Activated CD4-positive, alpha-beta T cell treated with anti-CD3 and anti-CD28 coated beads, Interleukin-2, amount 10 ng/mL, durations not matched to agents 24 days and 14 days (primary cell): Measurements from ENCODE around the gene LRRK1. TPM values are rescaled to one million over a fixed set of nuclear protein-coding genes. Genes with fewer than 3 reads are reported as not detected.

ENCODE experiments used
- DNase-seq: peaks from one replicate; pipeline ENCODE4 v3.0.0; 2022
- H3K27ac Mint-ChIP-seq: one replicate; pipeline ENCODE4 v1.8.0; 2022; ENCODE audit warnings: mild to moderate bottlenecking, mixed read lengths
- H3K27me3 Mint-ChIP-seq: one replicate; pipeline ENCODE4 v1.8.0; 2022; ENCODE audit warnings: mixed read lengths
- H3K36me3 Mint-ChIP-seq: one replicate; pipeline ENCODE4 v1.8.0; 2022; ENCODE audit warnings: low read depth, mild to moderate bottlenecking, mixed read lengths
- H3K4me1 Mint-ChIP-seq: one replicate; pipeline ENCODE4 v1.8.0; 2021; ENCODE audit warnings: mixed read lengths
- H3K4me3 Mint-ChIP-seq: one replicate; pipeline ENCODE4 v1.8.0; 2022; ENCODE audit warnings: mild to moderate bottlenecking, moderate library complexity, mixed read lengths
- H3K9me3 Mint-ChIP-seq: one replicate; pipeline ENCODE4 v1.8.0; 2021; ENCODE audit warnings: mixed read lengths
- intact Hi-C: fragments of 100-400 bp; cut with micrococcal nuclease; formaldehyde crosslinking; loops from one replicate; pipeline ENCODE4 v1.15.1; 2023
- total RNA-seq: library from RNA; stranded (reverse); gene quantifications from 2 replicates; pipeline ENCODE4 v1.2.3, GENCODE V29; 2022

Gene LRRK1
- total RNA-seq, 1 donor from 2014 or later: 2.1 TPM

GRCh38 chr15:101105059-101105891 is 186.1 kb downstream of the LRRK1 start:
- H3K4me3 Mint-ChIP-seq: no peak overlapping the region
- no peak overlapping the region for H3K27ac Mint-ChIP-seq
- H3K36me3 Mint-ChIP-seq: no peaks in the 10 kb centered on the region
- H3K9me3 Mint-ChIP-seq: peaks cover 3% of the 10 kb centered on the region
- DNase-seq: no peak
- intact Hi-C loops: no loop called here
- no peaks in the 10 kb centered on the region for H3K27me3 Mint-ChIP-seq
- peaks cover 3% of the 10 kb centered on the region for H3K4me1 Mint-ChIP-seq

- H3K27me3 Mint-ChIP-seq: no peaks in the 10 kb centered on the region
These were observed 187.9 kb downstream of the LRRK1 start for GRCh38 chr15:101107101-101107500.

GRCh38 chr15:101107625-101108460 is 188.7 kb downstream of the LRRK1 start:
- H3K27ac Mint-ChIP-seq: no peak overlapping the region
- no peaks in the 10 kb centered on the region for H3K36me3 Mint-ChIP-seq
- no peaks in the 10 kb centered on the region for H3K9me3 Mint-ChIP-seq
- no peak for DNase-seq
- peaks cover 5% of the 10 kb centered on the region for H3K4me1 Mint-ChIP-seq
- no peaks in the 10 kb centered on the region for H3K27me3 Mint-ChIP-seq
- H3K4me3 Mint-ChIP-seq: no peak overlapping the region
- intact Hi-C loops: no loop called here

More at GRCh38 chr15:101107101-101107500, 187.9 kb downstream of the LRRK1 start:
- Mint-ChIP-seq H3K9me3 (no peaks in the 10 kb centered on the region), H3K4me3 (no peak overlapping the region), H3K27ac (no peak overlapping the region), H3K4me1 (peaks cover 5% of the 10 kb centered on the region), H3K36me3 (no peaks in the 10 kb centered on the region)
- no peak for DNase-seq
- intact Hi-C loops: no loop called here

- Mint-ChIP-seq H3K27ac (no peak overlapping the region), H3K4me1 (peaks cover 4% of the 10 kb centered on the region), H3K27me3 (no peaks in the 10 kb centered on the region), H3K9me3 (no peaks in the 10 kb centered on the region), H3K36me3 (no peaks in the 10 kb centered on the region), H3K4me3 (no peak overlapping the region)
- intact Hi-C loops: no loop called here
- no peak for DNase-seq
These were observed 189.3 kb downstream of the LRRK1 start for GRCh38 chr15:101108461-101108775.

GRCh38 chr15:101108791-101109190 is 189.6 kb downstream of the LRRK1 start:
- Mint-ChIP-seq H3K27ac (no peak overlapping the region), H3K4me1 (peaks cover 2% of the 10 kb centered on the region), H3K9me3 (no peaks in the 10 kb centered on the region), H3K27me3 (no peaks in the 10 kb centered on the region), H3K36me3 (no peaks in the 10 kb centered on the region), H3K4me3 (no peak overlapping the region)
- DNase-seq: no peak
- intact Hi-C loops: no loop called here

- H3K4me3 Mint-ChIP-seq: no peak overlapping the region
- H3K9me3 Mint-ChIP-seq: no peaks in the 10 kb centered on the region
- H3K27me3 Mint-ChIP-seq: no peaks in the 10 kb centered on the region
- intact Hi-C loops: no loop called here
- no peak for DNase-seq
- no peak overlapping the region for H3K27ac Mint-ChIP-seq
- H3K4me1 Mint-ChIP-seq: peaks cover 2% of the 10 kb centered on the region
- no peaks in the 10 kb centered on the region for H3K36me3 Mint-ChIP-seq
These were observed 191.8 kb downstream of the LRRK1 start for GRCh38 chr15:101110681-101111569.

- Mint-ChIP-seq H3K27ac (no peak overlapping the region), H3K27me3 (no peaks in the 10 kb centered on the region), H3K4me1 (peaks cover 9% of the 10 kb centered on the region), H3K9me3 (no peaks in the 10 kb centered on the region), H3K4me3 (no peak overlapping the region), H3K36me3 (no peaks in the 10 kb centered on the region)
- DNase-seq: no peak
- intact Hi-C loops: no loop called here
These were observed 192.6 kb downstream of the LRRK1 start for GRCh38 chr15:101111570-101112262.

GRCh38 chr15:101112336-101113113 is 193.4 kb downstream of the LRRK1 start:
- Mint-ChIP-seq H3K4me1 (peaks cover 10% of the 10 kb centered on the region), H3K9me3 (no peaks in the 10 kb centered on the region), H3K27ac (no peak overlapping the region), H3K4me3 (no peak overlapping the region), H3K36me3 (no peaks in the 10 kb centered on the region), H3K27me3 (no peaks in the 10 kb centered on the region)
- DNase-seq: no peak
- intact Hi-C loops: no loop called here

GRCh38 chr15:101113114-101114005 is 194.2 kb downstream of the LRRK1 start:
- intact Hi-C loops: no loop called here
- DNase-seq: no peak
- no peaks in the 10 kb centered on the region for H3K9me3 Mint-ChIP-seq
- no peaks in the 10 kb centered on the region for H3K36me3 Mint-ChIP-seq
- no peaks in the 10 kb centered on the region for H3K27me3 Mint-ChIP-seq
- H3K27ac Mint-ChIP-seq: no peak overlapping the region
- peaks cover 10% of the 10 kb centered on the region for H3K4me1 Mint-ChIP-seq
- H3K4me3 Mint-ChIP-seq: no peak overlapping the region

- no peak overlapping the region for H3K4me3 Mint-ChIP-seq
- intact Hi-C loops: no loop called here
- DNase-seq: no peak
- no peaks in the 10 kb centered on the region for H3K9me3 Mint-ChIP-seq
- H3K27ac Mint-ChIP-seq: no peak overlapping the region
- no peaks in the 10 kb centered on the region for H3K36me3 Mint-ChIP-seq
- H3K4me1 Mint-ChIP-seq: peaks cover 10% of the 10 kb centered on the region
- H3K27me3 Mint-ChIP-seq: no peaks in the 10 kb centered on the region
These were observed 195.0 kb downstream of the LRRK1 start for GRCh38 chr15:101114166-101114565.

GRCh38 chr15:101114610-101115009 is 195.5 kb downstream of the LRRK1 start:
- no peak overlapping the region for H3K4me3 Mint-ChIP-seq
- DNase-seq: no peak
- intact Hi-C loops: no loop called here
- H3K9me3 Mint-ChIP-seq: no peaks in the 10 kb centered on the region
- no peaks in the 10 kb centered on the region for H3K27me3 Mint-ChIP-seq
- no peaks in the 10 kb centered on the region for H3K36me3 Mint-ChIP-seq
- H3K4me1 Mint-ChIP-seq: peaks cover 10% of the 10 kb centered on the region
- H3K27ac Mint-ChIP-seq: no peak overlapping the region

- intact Hi-C loops: no loop called here
- Mint-ChIP-seq H3K9me3 (no peaks in the 10 kb centered on the region), H3K4me1 (peaks cover 10% of the 10 kb centered on the region), H3K4me3 (no peak overlapping the region), H3K27me3 (no peaks in the 10 kb centered on the region), H3K36me3 (no peaks in the 10 kb centered on the region), H3K27ac (no peak overlapping the region)
- DNase-seq: no peak
These were observed 196.2 kb downstream of the LRRK1 start for GRCh38 chr15:101115393-101115785.
